IPS-18a (cell line): Measurements from ENCODE around the gene SLC1A7.

Experiments used
- H3K27ac ChIP-seq: one replicate; pipeline ENCODE4 v1.5.1; 2013; ENCODE audit warnings: low read length
- H3K27me3 ChIP-seq: one replicate; pipeline ENCODE4 v1.6.1; 2013; ENCODE audit warnings: mild to moderate bottlenecking, low read length; ENCODE audit not compliant: control insufficient read depth, insufficient read depth
- H3K36me3 ChIP-seq: one replicate; pipeline ENCODE4 v1.6.1; 2013; ENCODE audit warnings: low read depth, low read length; ENCODE audit not compliant: control insufficient read depth
- H3K4me1 ChIP-seq: one replicate; pipeline ENCODE4 v1.6.1; 2013; ENCODE audit warnings: low read depth, low read length; ENCODE audit not compliant: control insufficient read depth
- H3K4me3 ChIP-seq: one replicate; pipeline ENCODE4 v1.5.1; 2013; ENCODE audit warnings: low read length
- H3K9ac ChIP-seq: one replicate; pipeline ENCODE4 v1.6.1; 2013; ENCODE audit warnings: mild to moderate bottlenecking, low read length, moderate library complexity
- H3K9me3 ChIP-seq: one replicate; pipeline ENCODE4 v1.6.1; 2013; ENCODE audit warnings: low read depth, low read length; ENCODE audit not compliant: control insufficient read depth

SLC1A7 gene

DNA sequence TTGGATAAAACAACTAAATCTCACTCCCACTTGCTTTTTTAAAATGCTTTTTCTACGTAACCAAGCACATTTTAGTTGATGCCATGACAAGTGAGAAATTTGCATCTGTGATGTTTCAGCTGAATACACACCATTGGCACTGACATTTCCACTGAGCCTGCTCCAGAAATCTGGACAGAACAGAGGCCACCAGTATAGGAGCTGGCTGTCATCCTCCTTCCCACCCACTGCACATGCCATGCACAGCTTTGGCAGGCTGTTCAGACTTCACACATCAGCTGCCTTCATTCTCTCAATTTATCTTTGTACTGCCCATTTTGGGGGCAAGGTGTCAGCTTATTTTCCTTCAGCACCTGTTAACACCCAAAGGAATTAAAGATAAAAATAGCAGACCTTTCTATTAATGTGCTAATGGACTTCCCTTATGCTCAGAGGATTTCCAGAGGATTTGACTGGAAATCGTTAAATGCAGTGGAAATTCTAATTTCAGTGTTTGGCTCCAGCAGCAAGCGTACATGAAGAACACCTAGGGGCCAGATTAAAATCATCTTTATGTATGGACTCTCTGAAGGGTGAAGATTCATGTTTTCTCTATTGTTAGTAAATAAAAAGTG is 93.4 kb downstream of the SLC1A7 start:
- Histone ChIP-seq H3K27ac (no peak overlapping the region), H3K36me3 (no peaks in the 10 kb centered on the region), H3K4me1 (peaks cover 22% of the 10 kb centered on the region), H3K27me3 (no peaks in the 10 kb centered on the region), H3K9me3 (no peaks in the 10 kb centered on the region), H3K9ac (no peak overlapping the region), H3K4me3 (no peak overlapping the region)

DNA sequence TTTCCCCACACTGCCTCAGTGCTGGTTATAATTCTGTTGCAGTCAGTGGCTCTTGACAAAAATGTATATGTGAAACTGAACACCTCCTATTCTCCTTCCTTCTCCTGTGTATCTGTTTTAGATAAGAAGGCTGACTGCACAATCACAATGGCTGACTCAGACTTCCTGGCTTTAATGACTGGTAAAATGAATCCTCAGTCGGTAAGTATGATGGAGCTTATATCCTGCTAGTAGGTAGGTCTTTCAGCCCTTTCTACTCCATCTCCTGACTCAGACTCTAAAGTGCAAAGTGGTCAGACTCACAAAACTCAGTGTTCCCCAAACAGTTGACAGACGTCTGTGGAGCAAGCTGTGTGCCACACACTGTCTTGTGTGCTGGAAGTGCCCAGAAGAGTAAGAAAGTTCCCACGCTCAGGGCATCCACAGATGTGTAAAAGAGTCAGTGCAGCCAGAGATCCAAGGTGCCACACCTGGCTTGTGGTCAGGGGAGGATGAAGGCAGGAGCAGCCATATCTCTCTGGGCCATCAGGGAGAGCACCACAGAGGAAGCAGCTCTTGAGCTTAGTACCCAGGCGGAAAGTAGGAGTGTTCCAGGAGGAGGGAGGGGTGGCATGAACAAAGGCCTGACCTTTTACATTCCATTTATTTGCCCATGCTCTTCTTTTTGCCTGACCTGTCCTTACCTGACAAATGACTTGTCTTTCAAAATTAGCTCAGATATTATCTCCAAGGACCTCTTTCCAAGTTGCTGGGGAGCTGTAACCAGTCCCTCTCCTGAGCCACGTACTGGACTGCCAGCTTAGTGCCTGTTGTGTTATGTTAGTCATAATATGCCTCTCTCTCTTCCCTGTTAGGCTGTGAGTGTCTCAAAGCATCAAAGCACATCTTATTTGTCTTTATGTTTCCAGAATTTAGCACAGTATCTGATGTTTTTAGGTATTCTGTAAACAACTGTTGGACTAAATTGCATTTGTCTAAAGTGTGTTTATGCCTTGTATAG is 94.4 kb downstream of the SLC1A7 start:
- Histone ChIP-seq H3K27ac (no peak overlapping the region), H3K27me3 (no peaks in the 10 kb centered on the region), H3K9me3 (no peaks in the 10 kb centered on the region), H3K4me1 (peaks cover 22% of the 10 kb centered on the region), H3K4me3 (no peak overlapping the region), H3K9ac (no peak overlapping the region), H3K36me3 (no peaks in the 10 kb centered on the region)

DNA sequence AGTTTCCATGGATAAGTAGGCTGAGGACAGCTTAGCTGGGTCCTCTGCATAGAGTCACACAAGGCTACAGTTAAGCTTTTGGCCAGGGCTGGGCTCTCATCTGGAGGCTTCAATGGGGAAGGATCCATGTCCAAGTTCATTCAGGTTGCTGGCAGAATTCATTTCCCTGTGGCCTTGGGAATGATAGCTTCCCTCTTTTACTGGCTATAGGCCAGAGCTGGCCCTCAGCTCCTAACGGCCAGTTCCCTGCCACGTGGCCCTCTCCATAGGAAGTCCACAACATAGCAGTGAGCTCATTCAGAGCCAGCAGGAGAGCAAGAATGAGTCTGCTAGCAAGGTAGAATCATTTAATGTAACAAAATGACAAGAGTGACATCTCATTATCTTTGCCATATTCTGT is 95.5 kb downstream of the SLC1A7 start:
- no peak overlapping the region for H3K4me3 ChIP-seq
- H3K27me3 ChIP-seq, result no peaks in the 10 kb centered on the region
- no peaks in the 10 kb centered on the region for H3K9me3 ChIP-seq
- peaks cover 22% of the 10 kb centered on the region for H3K4me1 ChIP-seq
- H3K36me3 ChIP-seq, result no peaks in the 10 kb centered on the region
- no peak overlapping the region for H3K9ac ChIP-seq
- no peak overlapping the region for H3K27ac ChIP-seq

DNA sequence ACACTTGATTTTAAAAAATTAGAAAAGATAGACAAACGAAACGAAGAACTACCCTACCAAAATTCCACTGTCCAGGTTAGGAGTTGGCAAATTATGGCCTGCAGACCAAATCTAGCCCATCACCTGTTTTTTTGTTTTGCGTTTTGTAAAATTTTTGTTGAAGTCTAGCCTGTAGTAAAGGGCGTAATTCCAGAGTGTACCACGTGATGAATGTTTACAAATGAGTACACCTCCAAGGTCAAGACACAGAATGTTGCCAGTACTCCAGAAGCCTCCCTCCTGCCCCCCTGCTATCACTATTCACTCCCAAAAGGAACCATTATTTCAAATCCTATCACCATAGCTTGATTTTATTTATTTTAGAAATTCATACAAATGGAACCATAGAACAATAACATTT is 97.5 kb downstream of the SLC1A7 start:
- Histone ChIP-seq H3K27me3 (no peaks in the 10 kb centered on the region), H3K4me1 (peaks cover 17% of the 10 kb centered on the region), H3K4me3 (no peak overlapping the region), H3K36me3 (no peaks in the 10 kb centered on the region), H3K9ac (no peak overlapping the region), H3K27ac (no peak overlapping the region), H3K9me3 (no peaks in the 10 kb centered on the region)

DNA sequence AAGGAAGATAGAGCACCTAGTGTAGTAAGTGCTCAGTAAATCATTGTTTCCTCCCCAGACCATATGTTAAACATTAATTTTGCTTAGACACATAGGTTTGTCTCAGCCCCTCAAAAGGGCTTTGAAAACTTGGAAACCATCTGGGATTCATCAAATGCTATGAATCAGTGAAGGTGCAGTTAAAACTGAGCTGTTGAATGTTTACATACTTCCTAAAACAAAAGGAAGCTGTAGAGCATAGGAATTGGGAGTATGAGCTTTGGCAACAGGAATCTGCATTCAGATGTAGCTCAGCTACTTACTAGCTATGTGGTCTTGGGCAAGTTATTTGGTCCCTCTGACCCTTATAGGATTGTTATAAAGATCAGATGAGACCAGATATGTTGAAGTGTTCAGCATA is 99.2 kb downstream of the SLC1A7 start:
- no peaks in the 10 kb centered on the region for H3K36me3 ChIP-seq
- H3K9ac ChIP-seq, result no peak overlapping the region
- H3K27ac ChIP-seq, result no peak overlapping the region
- H3K4me1 ChIP-seq, result peaks cover 5% of the 10 kb centered on the region
- no peaks in the 10 kb centered on the region for H3K9me3 ChIP-seq
- H3K4me3 ChIP-seq, result no peak overlapping the region
- no peaks in the 10 kb centered on the region for H3K27me3 ChIP-seq

DNA sequence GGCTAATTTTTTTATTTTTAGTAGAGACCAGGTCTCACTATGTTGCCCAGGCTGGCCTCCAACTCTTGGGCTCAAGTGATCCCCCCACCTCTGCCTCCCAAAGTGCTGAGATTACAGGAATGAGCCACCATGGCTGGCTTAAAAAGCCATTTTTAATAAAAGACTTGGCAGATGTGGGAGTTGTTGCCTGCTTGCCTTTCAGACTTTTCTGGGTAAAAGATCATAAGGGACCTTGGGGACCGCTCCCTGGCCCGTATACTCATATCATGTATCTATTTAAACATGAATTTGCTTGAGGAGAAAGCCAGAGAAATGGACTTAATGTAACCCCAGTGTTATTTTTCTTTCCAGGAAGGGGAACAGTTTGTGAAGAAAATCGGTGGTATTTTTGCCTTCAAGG is 103.9 kb downstream of the SLC1A7 start:
- Histone ChIP-seq H3K9ac (no peak overlapping the region), H3K4me1 (peaks cover 3% of the 10 kb centered on the region), H3K36me3 (no peaks in the 10 kb centered on the region), H3K9me3 (no peaks in the 10 kb centered on the region), H3K27ac (no peak overlapping the region), H3K4me3 (no peak overlapping the region), H3K27me3 (no peaks in the 10 kb centered on the region)
